Measurements from ENCODE around the gene B3GAT3. TPM values are rescaled to one million over a fixed set of nuclear protein-coding genes. Genes with fewer than 3 reads are reported as not detected.

The B3GAT3 gene
- total RNA-seq, 2 donors from 2014 or later, result 57.0 to 75.3 TPM

DNA sequence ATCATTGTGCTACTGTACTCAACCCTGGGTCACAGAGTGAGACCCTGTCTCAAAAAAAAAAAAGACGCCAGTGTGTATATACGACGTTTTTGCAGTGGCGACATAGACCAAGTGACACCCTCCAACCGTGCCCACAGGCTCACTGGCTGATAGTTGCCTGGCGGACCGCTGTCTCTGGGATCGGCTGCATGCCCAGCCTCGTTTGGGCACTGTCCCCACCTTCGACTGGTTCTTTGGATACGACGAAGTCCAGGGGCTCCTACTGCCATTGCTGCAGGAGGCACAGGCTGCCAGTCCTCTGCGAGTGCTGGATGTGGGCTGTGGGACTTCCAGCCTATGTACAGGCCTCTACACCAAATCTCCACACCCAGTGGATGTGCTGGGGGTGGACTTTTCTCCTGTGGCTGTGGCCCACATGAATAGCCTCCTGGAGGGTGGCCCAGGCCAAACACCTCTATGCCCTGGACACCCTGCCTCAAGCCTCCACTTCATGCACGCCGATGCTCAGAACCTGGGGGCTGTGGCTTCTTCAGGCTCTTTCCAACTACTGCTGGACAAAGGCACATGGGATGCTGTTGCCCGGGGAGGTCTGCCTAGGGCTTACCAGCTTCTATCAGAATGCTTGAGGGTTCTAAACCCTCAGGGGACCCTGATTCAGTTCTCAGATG, 44.6 kb upstream of the B3GAT3 start:
- intact Hi-C loops (cut with DNase I), result no loop called here
- Histone ChIP-seq H3K4me1 (replicated peaks) (peaks cover 12% of the 10 kb centered on the region), H3K27me3 (replicated peaks; ENCODE audit: insufficient read depth) (no peaks in the 10 kb centered on the region), H3K27ac (peak overlapping the region; percentile 87 to 90), H3K4me3 (peak overlapping the region; percentile 80 to 86), H3K36me3 (no peaks in the 10 kb centered on the region), H3K9me3 (no peaks in the 10 kb centered on the region)
- DNase-seq (ENCODE audit: low spot score), result no peak
- TF ChIP-seq POLR2AphosphoS5 (IDR thresholded peaks at IDR 0.05) (no peak), POLR2A (IDR thresholded peaks at IDR 0.05) (no peak)
- TF ChIP-seq, protein P1, sequence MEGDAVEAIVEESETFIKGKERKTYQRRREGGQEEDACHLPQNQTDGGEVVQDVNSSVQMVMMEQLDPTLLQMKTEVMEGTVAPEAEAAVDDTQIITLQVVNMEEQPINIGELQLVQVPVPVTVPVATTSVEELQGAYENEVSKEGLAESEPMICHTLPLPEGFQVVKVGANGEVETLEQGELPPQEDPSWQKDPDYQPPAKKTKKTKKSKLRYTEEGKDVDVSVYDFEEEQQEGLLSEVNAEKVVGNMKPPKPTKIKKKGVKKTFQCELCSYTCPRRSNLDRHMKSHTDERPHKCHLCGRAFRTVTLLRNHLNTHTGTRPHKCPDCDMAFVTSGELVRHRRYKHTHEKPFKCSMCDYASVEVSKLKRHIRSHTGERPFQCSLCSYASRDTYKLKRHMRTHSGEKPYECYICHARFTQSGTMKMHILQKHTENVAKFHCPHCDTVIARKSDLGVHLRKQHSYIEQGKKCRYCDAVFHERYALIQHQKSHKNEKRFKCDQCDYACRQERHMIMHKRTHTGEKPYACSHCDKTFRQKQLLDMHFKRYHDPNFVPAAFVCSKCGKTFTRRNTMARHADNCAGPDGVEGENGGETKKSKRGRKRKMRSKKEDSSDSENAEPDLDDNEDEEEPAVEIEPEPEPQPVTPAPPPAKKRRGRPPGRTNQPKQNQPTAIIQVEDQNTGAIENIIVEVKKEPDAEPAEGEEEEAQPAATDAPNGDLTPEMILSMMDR (IDR thresholded peaks at IDR 0.05), result no peak
- WGBS, result 33% methylated on average over 16 of the region's 16 CpGs

DNA sequence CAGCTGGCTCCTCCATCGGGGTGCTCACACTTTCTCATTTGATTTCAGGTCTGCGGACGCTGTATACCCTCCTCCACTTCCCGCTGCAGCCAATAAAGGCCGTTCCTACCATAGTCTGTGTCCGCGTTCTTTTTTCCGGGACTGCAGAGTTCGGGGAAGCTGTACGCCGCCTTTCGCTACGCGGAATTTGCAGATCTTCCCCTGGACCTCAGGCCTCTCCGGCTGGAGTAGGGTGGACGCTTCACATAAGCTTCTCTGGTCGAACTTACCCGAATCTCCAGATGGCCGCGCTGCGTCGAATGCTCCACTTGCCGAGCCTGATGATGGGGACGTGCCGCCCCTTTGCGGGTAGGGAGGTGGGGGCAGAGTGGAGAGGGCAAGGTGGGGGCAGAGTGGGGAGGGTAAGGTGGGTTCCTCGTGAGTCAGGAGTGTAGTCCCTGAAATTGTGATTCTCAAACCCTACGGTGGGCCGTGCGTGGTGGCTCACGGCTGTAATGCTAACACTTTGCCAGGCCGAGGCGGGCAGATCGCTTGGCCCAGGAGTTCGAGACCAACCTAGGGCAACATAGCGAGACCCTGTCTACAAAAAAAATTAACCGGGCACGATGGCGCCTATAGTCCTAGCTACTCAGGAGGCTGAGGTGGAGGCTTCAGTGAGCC, 43.9 kb upstream of the B3GAT3 start:
- peak; percentile 22 for DNase-seq (ENCODE audit: low spot score)
- WGBS, result 1% methylated on average over 39 of the region's 39 CpGs
- peaks cover 11% of the 10 kb centered on the region for H3K4me1 ChIP-seq (replicated peaks)

DNA sequence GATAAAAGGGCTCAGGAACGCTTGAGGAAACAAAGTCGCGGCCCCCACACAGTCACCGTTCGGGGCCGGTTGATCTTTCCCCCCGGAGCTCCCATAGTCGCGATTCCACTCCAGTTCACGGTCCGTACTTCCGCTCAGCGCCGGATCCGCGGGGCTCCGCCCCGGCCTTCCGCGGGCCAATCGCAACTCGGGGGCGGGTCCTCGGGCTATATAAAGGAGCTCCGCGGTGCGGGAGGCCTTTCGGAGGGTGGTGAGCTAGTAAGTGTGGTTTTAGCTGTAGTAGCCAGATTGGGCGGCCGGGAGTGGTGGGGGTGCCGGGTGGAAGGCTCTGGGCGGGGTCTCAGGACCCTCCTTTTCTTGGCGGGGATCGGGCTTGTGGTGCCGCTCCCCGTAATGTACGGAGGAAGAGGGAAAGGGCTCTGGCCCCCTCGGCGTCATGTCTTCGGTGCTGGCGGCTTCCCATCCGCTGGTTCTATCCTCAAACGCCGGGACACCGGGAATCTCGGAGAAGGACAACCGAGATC, 43.4 kb upstream of the B3GAT3 start, which contains the start of the genes C11orf98 and CSKMT:
TSS of gene C11orf98 (minus strand) at position 136 of the 524 bp plus-strand sequence. CDS start at position 95, 41 bp downstream.
TSS of gene CSKMT (plus strand) at position 238 of the 524 bp plus-strand sequence. CDS start 568 bp downstream, outside the sequence.
- H3K36me3 ChIP-seq, result no peaks in the 10 kb centered on the region
- H3K4me3 ChIP-seq, result peak within 1 kb of the TSS; percentile 80 to 86
- TF ChIP-seq POLR2A (IDR thresholded peaks at IDR 0.05), result peak; percentile 89
- TF ChIP-seq POLR2AphosphoS5 (IDR thresholded peaks at IDR 0.05), result peak; percentile 97
- TF ChIP-seq, protein P1 (IDR thresholded peaks at IDR 0.05), result no peak
- no peaks in the 10 kb centered on the region for H3K9me3 ChIP-seq
- DNase-seq (ENCODE audit: low spot score), result peak; percentile 96
- peaks cover 10% of the 10 kb centered on the region for H3K4me1 ChIP-seq (replicated peaks)
- no peaks in the 10 kb centered on the region for H3K27me3 ChIP-seq (replicated peaks; ENCODE audit: insufficient read depth)
- under 1% methylated on average over 42 of the region's 47 CpGs for WGBS
- H3K27ac ChIP-seq, result peak within 1 kb of the TSS; percentile 87 to 90
- intact Hi-C loops (cut with DNase I), result no loop called here

More for the DNA sequence above, 43.9 kb upstream of the B3GAT3 start:
- Histone ChIP-seq H3K4me3 (peak overlapping the region; percentile 80 to 86), H3K9me3 (no peaks in the 10 kb centered on the region), H3K27me3 (replicated peaks; ENCODE audit: insufficient read depth) (no peaks in the 10 kb centered on the region), H3K36me3 (no peaks in the 10 kb centered on the region), H3K27ac (peak overlapping the region; percentile 87 to 90)
- intact Hi-C loops (cut with DNase I), result no loop called here
- TF ChIP-seq, protein P1 (IDR thresholded peaks at IDR 0.05), result no peak

DNA sequence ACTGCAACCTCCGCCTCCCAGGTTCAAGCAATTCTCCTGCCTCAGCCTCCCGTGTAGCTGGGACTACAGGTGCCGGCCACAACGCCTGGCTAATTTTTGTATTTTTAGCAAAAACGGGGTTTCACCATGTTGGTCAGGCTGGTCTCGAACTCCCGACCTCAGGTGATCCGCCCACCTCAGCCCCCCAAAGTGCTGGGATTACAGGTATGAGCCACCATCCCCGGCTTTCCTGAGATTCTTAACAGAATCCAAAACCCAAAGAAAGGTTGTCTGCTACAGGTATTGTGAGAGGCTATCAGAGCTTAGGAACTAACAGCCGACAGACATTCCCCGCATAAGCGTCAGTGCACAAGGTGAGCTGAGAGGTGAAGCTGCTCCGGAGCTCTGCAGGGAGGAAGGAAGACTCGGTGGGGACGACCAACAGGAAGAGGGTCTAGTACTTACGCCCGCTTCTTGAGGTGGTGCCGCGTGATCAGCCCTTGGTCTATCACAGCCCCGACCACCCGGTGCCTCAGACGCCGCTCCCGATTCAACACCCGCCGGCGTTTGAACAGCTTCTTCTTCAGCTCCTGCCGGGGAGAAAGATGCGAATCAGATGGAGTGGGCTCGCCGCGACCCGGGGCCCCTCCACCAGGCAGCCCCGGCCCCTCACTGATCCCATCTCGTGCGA, 42.8 kb upstream of the B3GAT3 start:
- H3K4me3 ChIP-seq, result peak overlapping the region; percentile 80 to 86
- peak overlapping the region; percentile 87 to 90 for H3K27ac ChIP-seq
- TF ChIP-seq, protein P1 (IDR thresholded peaks at IDR 0.05), result no peak
- TF ChIP-seq POLR2AphosphoS5 (IDR thresholded peaks at IDR 0.05) (no peak), POLR2A (IDR thresholded peaks at IDR 0.05) (no peak)
- 3% methylated on average over 34 of the region's 36 CpGs for WGBS
- peaks cover 10% of the 10 kb centered on the region for H3K4me1 ChIP-seq (replicated peaks)
- DNase-seq (ENCODE audit: low spot score), result no peak
- H3K27me3 ChIP-seq (replicated peaks; ENCODE audit: insufficient read depth), result no peaks in the 10 kb centered on the region
- no peaks in the 10 kb centered on the region for H3K36me3 ChIP-seq
- intact Hi-C loops (cut with DNase I), result no loop called here
- no peaks in the 10 kb centered on the region for H3K9me3 ChIP-seq

Measured in prostate gland (tissue), 2 donors.